ENCODE data around the gene RALB. TPM values are rescaled to one million over a fixed set of nuclear protein-coding genes. Genes with fewer than 3 reads are reported as not detected.
A peak's percentile ranks its signal among the peaks of the same experiment; 100 is the strongest.

RALB gene
- total and polyA plus RNA-seq, 2 of the 4 experiments (the other 2 are of a cell fraction): 53.6 to 54.7 TPM

GRCh38 chr2:120223034-120223912 lies 29.4 kb upstream of the RALB start, which contains the start of gene TMEM185B (continued):
- peak; percentile 97 for TF ChIP-seq USF2 (IDR thresholded peaks at IDR 0.05; ENCODE audit: low read depth, low read length)
- TF ChIP-seq RCOR1 (IDR thresholded peaks at IDR 0.05; ENCODE audit: insufficient replicate concordance, low read length): no peak

GRCh38 chr2:120224256-120224655 lies 28.4 kb upstream of the RALB start:
- no peak overlapping the region for H2AFZ ChIP-seq (replicated peaks; ENCODE audit: low read length, poor library complexity)
- no peak overlapping the region for H2BK5ac ChIP-seq (ENCODE audit: low read depth, low read length, poor library complexity, severe bottlenecking)
- peaks cover 5% of the 10 kb centered on the region; the same call in 1 of the 2 replicates for H3K36me3 ChIP-seq (ENCODE audit: control insufficient read depth, insufficient read depth, low read length)
- H3K4me2 ChIP-seq (ENCODE audit: low read depth, low read length): no peak overlapping the region; the same call in 1 of the 2 replicates
- H3K18ac ChIP-seq (ENCODE audit: low read depth, low read length): no peak overlapping the region
- no TSS peak for BruUV-seq (replicated peaks)
- H2BK15ac ChIP-seq (ENCODE audit: low read depth, low read length): 0 out of 3 replicates have a peak overlapping the region, but pooled peaks have one; percentile 14
- dilution Hi-C loops (cut with HindIII; ENCODE audit: low sequenced_read_pairs, unreplicated experiment) (no loop called here), intact Hi-C loops (cut with micrococcal nuclease) (no loop called here), in situ Hi-C loops (cut with MboI; ENCODE audit: low sequenced_read_pairs) (no loop called here)
- H3K4me3 ChIP-seq (ENCODE audit: insufficient read depth, low read depth, low read length): no peak overlapping the region
- peaks cover 7% of the 10 kb centered on the region for H3K9me3 ChIP-seq (ENCODE audit: control insufficient read depth, insufficient read depth, low read length)
- H2AK5ac ChIP-seq (ENCODE audit: low read depth, low read length): no peak overlapping the region; the same call in 1 of the 2 replicates
- peaks cover 4% of the 10 kb centered on the region; the same call in 1 of the 2 replicates for H3K27me3 ChIP-seq (ENCODE audit: control insufficient read depth, insufficient read depth, low read length)
- H4K91ac ChIP-seq (ENCODE audit: insufficient read depth, low read depth, low read length): no peak overlapping the region; the same call in 1 of the 2 replicates
- no peak overlapping the region for H2BK120ac ChIP-seq (ENCODE audit: low read depth, low read length)
- H3K27ac ChIP-seq (ENCODE audit: insufficient read depth, low read length): no peak overlapping the region
- H3K9me1 ChIP-seq (ENCODE audit: insufficient read depth, low read length): peaks cover 8% of the 10 kb centered on the region; the same call in 1 of the 2 replicates
- H3K14ac ChIP-seq (replicated peaks; ENCODE audit: low read depth, low read length): no peak overlapping the region
- ATAC-seq (ENCODE audit: low read depth) (no peak), DNase-seq (no peak)
- peak overlapping the region; percentile 95 for H2AK9ac ChIP-seq (replicated peaks; ENCODE audit: low read depth, low read length, poor library complexity)
- H3K79me1 ChIP-seq (ENCODE audit: low read depth in 1 of 2, low read length in 2 of 2): peaks cover 20 to 21% of the 10 kb centered on the region in 2 experiments
- H3K4me1 ChIP-seq (ENCODE audit: control insufficient read depth, insufficient read depth, low read length): peaks cover 14% of the 10 kb centered on the region
- ChIA-PET POLR2A (ENCODE audit: unreplicated experiment) (no interaction called here), CTCF (no interaction called here)
- no peak overlapping the region for H3K9ac ChIP-seq (ENCODE audit: low read depth, low read length)
- no peak overlapping the region for H3K56ac ChIP-seq (ENCODE audit: extremely low read depth, insufficient read depth, low read length)
- WGBS, 2 experiments (ENCODE audit: extremely low coverage in 2 of 2, insufficient read length in 1 of 2): 100% methylated on average over 2 of the region's 13 CpGs; no CpG with 5 or more reads in 1 of the 2 experiments
- H4K5ac ChIP-seq (ENCODE audit: low read depth, low read length): no peak overlapping the region
- H4K20me1 ChIP-seq (ENCODE audit: insufficient read depth, low read length): no peaks in the 10 kb centered on the region; the same call in 1 of the 2 replicates
- H3K4ac ChIP-seq (ENCODE audit: low read depth, low read length): peak overlapping the region; percentile 20; the same call in 1 of the 2 replicates
- peak overlapping the region; percentile 85 to 99; a peak in 3 of 4 replicates for H4K8ac ChIP-seq (ENCODE audit: low read depth in 2 of 2, low read length in 2 of 2)
- no peak overlapping the region for H2BK20ac ChIP-seq (ENCODE audit: low read depth, low read length)
- H3K23ac ChIP-seq (ENCODE audit: low read depth, low read length): peak overlapping the region; percentile 35; the same call in 1 of the 2 replicates
- TF ChIP-seq MAFK (IDR thresholded peaks at IDR 0.05; ENCODE audit: low read depth, low read length) (no peak), CEBPB (IDR thresholded peaks at IDR 0.05; ENCODE audit: low read depth, low read length) (no peak), USF2 (IDR thresholded peaks at IDR 0.05; ENCODE audit: low read depth, low read length) (no peak), BHLHE40 (IDR thresholded peaks at IDR 0.05; ENCODE audit: low read depth, low read length) (no peak), FOS (IDR thresholded peaks at IDR 0.05; ENCODE audit: low read depth, low read length) (no peak), POLR2A (IDR thresholded peaks at IDR 0.05; ENCODE audit: low read depth, low read length) (no peak), CTCF (conservative IDR thresholded peaks at IDR 0.05; ENCODE audit: low read depth, low read length) (no peak), RFX5 (IDR thresholded peaks at IDR 0.05; ENCODE audit: low read depth, low read length) (no peak), MAZ (IDR thresholded peaks at IDR 0.05; ENCODE audit: borderline replicate concordance, low read depth, low read length) (no peak), CHD1 (IDR thresholded peaks at IDR 0.05; ENCODE audit: low read depth, low read length) (no peak), RAD21 (IDR thresholded peaks at IDR 0.05; ENCODE audit: low read length) (no peak)
